HL-60/S4 (cell line): Measurements from ENCODE around the gene SPACDR.

ENCODE experiments used
- in situ Hi-C: fragments of 300-500 bp; cut with MboI; formaldehyde crosslinking; loops from 2 replicates; pipeline ENCODE4 v1.14.3; 2022; ENCODE audit warnings: low sequenced_read_pairs

The SPACDR gene

GRCh38 chr7:100485471-100485876 lies 21.4 kb upstream of the SPACDR start:
- in situ Hi-C loops, result no loop called here

GRCh38 chr7:100484673-100485045 lies 20.6 kb upstream of the SPACDR start:
- in situ Hi-C loops, result no loop called here

- in situ Hi-C loops, result no loop called here
Observed at GRCh38 chr7:100483722-100484672, 19.9 kb upstream of the SPACDR start, which contains the start of gene NYAP1. NYAP1 (plus strand) TSS chr7:100483927; CDS start chr7:100485312, 1,385 bp downstream.

- in situ Hi-C loops, result no loop called here
Observed at GRCh38 chr7:100483090-100483721, 19.1 kb upstream of the SPACDR start.

GRCh38 chr7:100482728-100483089 lies 18.6 kb upstream of the SPACDR start:
- in situ Hi-C loops, result no loop called here

GRCh38 chr7:100481466-100481865 lies 17.4 kb upstream of the SPACDR start:
- in situ Hi-C loops, result no loop called here

GRCh38 chr7:100478958-100479660 lies 15.0 kb upstream of the SPACDR start, which contains the start of gene TSC22D4:
TSC22D4 (minus strand) TSS chr7:100479214; CDS start chr7:100478038, 1,176 bp downstream.
- in situ Hi-C loops, result no loop called here

- in situ Hi-C loops, result no loop called here
Observed at GRCh38 chr7:100477871-100478267, 13.8 kb upstream of the SPACDR start.

GRCh38 chr7:100476903-100477870 lies 13.1 kb upstream of the SPACDR start:
- in situ Hi-C loops, result no loop called here

- in situ Hi-C loops, result no loop called here
Observed at GRCh38 chr7:100476101-100476780, 12.2 kb upstream of the SPACDR start.

GRCh38 chr7:100475549-100475948 lies 11.5 kb upstream of the SPACDR start:
- in situ Hi-C loops, result no loop called here

- in situ Hi-C loops, result no loop called here
Observed at GRCh38 chr7:100472854-100473499, 8.9 kb upstream of the SPACDR start.

GRCh38 chr7:100472121-100472851 lies 8.2 kb upstream of the SPACDR start:
- in situ Hi-C loops, result no loop called here

GRCh38 chr7:100471021-100471420 lies 7.0 kb upstream of the SPACDR start:
- in situ Hi-C loops, result no loop called here

- in situ Hi-C loops, result loop anchor here (10.0 kb wide), 1 partner anchor 85 kb away; no protein-coding TSS in a partner anchor
Observed at GRCh38 chr7:100469227-100470044, 5.4 kb upstream of the SPACDR start.

GRCh38 chr7:100467638-100468373 lies 3.7 kb upstream of the SPACDR start:
- in situ Hi-C loops, result loop anchor here (10.0 kb wide), 1 partner anchor 87 kb away; no protein-coding TSS in a partner anchor
